ENCODE data around the gene ACSS2. TPM values are rescaled to one million over a fixed set of nuclear protein-coding genes. Genes with fewer than 3 reads are reported as not detected.

ACSS2 gene
- 100 to 1,000 TPM in 1 of 3 donors, 10 to 100 TPM in 2; 22.9 to 150 (median 94.7) TPM for polyA plus RNA-seq

- WGBS, 3 donors, result 0 to 1% (median 1%) methylated on average over 61 to 63 of the region's 63 CpGs
- H3K27ac ChIP-seq (ENCODE audit: low read depth, low read length), result no peak within 1 kb of the TSS
Observed at GRCh38 chr20:34876406-34877282, at the start of gene ACSS2. Gene ACSS2, plus strand, starts transcription at chr20:34876612. Its CDS starts 34 bp downstream, at chr20:34876646.

GRCh38 chr20:34829191-34829590, 47.2 kb upstream of the ACSS2 start:
- 75 to 81% (median 76%) methylated on average over 3 of the region's 3 CpGs for WGBS, 3 donors
- no peak overlapping the region for H3K27ac ChIP-seq (ENCODE audit: low read depth, low read length)

GRCh38 chr20:34831936-34832335, 44.5 kb upstream of the ACSS2 start:
- no peak overlapping the region for H3K27ac ChIP-seq (ENCODE audit: low read depth, low read length)
- 55 to 65% (median 59%) methylated on average over 5 of the region's 5 CpGs for WGBS, 3 donors

GRCh38 chr20:34834459-34834893, 41.9 kb upstream of the ACSS2 start:
- 32 to 43% (median 43%) methylated on average over 6 of the region's 6 CpGs for WGBS, 3 donors
- no peak overlapping the region for H3K27ac ChIP-seq (ENCODE audit: low read depth, low read length)

- WGBS, 3 donors, result 64 to 71% (median 68%) methylated on average over 2 of the region's 2 CpGs
- no peak overlapping the region for H3K27ac ChIP-seq (ENCODE audit: low read depth, low read length)
Observed at GRCh38 chr20:34842143-34842542, 34.3 kb upstream of the ACSS2 start.

- 91 to 95% (median 94%) methylated on average over 2 of the region's 2 CpGs for WGBS, 3 donors
Observed at GRCh38 chr20:34843421-34843820, 33.0 kb upstream of the ACSS2 start.

GRCh38 chr20:34848597-34848996, 27.8 kb upstream of the ACSS2 start:
- no peak overlapping the region for H3K27ac ChIP-seq (ENCODE audit: low read depth, low read length)
- 94 to 96% (median 96%) methylated on average over 5 of the region's 5 CpGs for WGBS, 3 donors

More at GRCh38 chr20:34843421-34843820, 33.0 kb upstream of the ACSS2 start:
- H3K27ac ChIP-seq (ENCODE audit: low read depth, low read length), result no peak overlapping the region

- no peak overlapping the region for H3K27ac ChIP-seq (ENCODE audit: low read depth, low read length)
- 55 to 95% (median 88%) methylated on average over 9 of the region's 9 CpGs for WGBS, 3 donors
Observed at GRCh38 chr20:34849778-34850177, 26.6 kb upstream of the ACSS2 start.

- no peak overlapping the region for H3K27ac ChIP-seq (ENCODE audit: low read depth, low read length)
- WGBS, 3 donors, result 95 to 97% (median 97%) methylated on average over 14 of the region's 14 CpGs
Observed at GRCh38 chr20:34850969-34851368, 25.4 kb upstream of the ACSS2 start.

GRCh38 chr20:34852298-34852697, 24.1 kb upstream of the ACSS2 start:
- 80 to 92% (median 85%) methylated on average over 4 of the region's 4 CpGs for WGBS, 3 donors
- H3K27ac ChIP-seq (ENCODE audit: low read depth, low read length), result no peak overlapping the region

- 95 to 97% (median 96%) methylated on average over 26 of the region's 26 CpGs for WGBS, 3 donors
- no peak overlapping the region for H3K27ac ChIP-seq (ENCODE audit: low read depth, low read length)
Observed at GRCh38 chr20:34859367-34859766, 17.0 kb upstream of the ACSS2 start.

GRCh38 chr20:34859826-34860545, 16.4 kb upstream of the ACSS2 start:
- 84 to 90% (median 86%) methylated on average over 9 of the region's 9 CpGs for WGBS, 3 donors
- H3K27ac ChIP-seq (ENCODE audit: low read depth, low read length), result no peak overlapping the region

- WGBS, 3 donors, result 72 to 84% (median 82%) methylated on average over 7 of the region's 7 CpGs
- H3K27ac ChIP-seq (ENCODE audit: low read depth, low read length), result no peak overlapping the region
Observed at GRCh38 chr20:34861386-34862084, 14.9 kb upstream of the ACSS2 start.

GRCh38 chr20:34862724-34863123, 13.7 kb upstream of the ACSS2 start:
- 87 to 96% (median 93%) methylated on average over 10 to 12 of the region's 12 CpGs for WGBS, 3 donors
- H3K27ac ChIP-seq (ENCODE audit: low read depth, low read length), result no peak overlapping the region

- 80 to 82% (median 81%) methylated on average over 32 of the region's 32 CpGs for WGBS, 3 donors
- no peak overlapping the region for H3K27ac ChIP-seq (ENCODE audit: low read depth, low read length)
Observed at GRCh38 chr20:34863421-34863965, 12.9 kb upstream of the ACSS2 start.

GRCh38 chr20:34864216-34864615, 12.2 kb upstream of the ACSS2 start:
- WGBS, 3 donors, result 93 to 99% (median 93%) methylated on average over 5 of the region's 5 CpGs
- H3K27ac ChIP-seq (ENCODE audit: low read depth, low read length), result no peak overlapping the region

GRCh38 chr20:34871320-34871926, 5.0 kb upstream of the ACSS2 start:
- H3K27ac ChIP-seq (ENCODE audit: low read depth, low read length), result no peak overlapping the region
- WGBS, 3 donors, result 93 to 96% (median 94%) methylated on average over 7 of the region's 7 CpGs

GRCh38 chr20:34871966-34872621, 4.3 kb upstream of the ACSS2 start:
- no peak overlapping the region for H3K27ac ChIP-seq (ENCODE audit: low read depth, low read length)
- WGBS, 3 donors, result 32 to 52% (median 47%) methylated on average over 10 of the region's 10 CpGs
